GM12874 (cell line): ENCODE results near the gene LPP.

ENCODE experiments used
- CTCF ChIP-seq: IDR thresholded peaks from 2 replicates; pipeline ENCODE4 v1.5.1; 2011; ENCODE audit warnings: low read depth, mild to moderate bottlenecking, control low read depth, low read length, moderate library complexity; ENCODE audit not compliant: insufficient read depth

LPP gene

DNA sequence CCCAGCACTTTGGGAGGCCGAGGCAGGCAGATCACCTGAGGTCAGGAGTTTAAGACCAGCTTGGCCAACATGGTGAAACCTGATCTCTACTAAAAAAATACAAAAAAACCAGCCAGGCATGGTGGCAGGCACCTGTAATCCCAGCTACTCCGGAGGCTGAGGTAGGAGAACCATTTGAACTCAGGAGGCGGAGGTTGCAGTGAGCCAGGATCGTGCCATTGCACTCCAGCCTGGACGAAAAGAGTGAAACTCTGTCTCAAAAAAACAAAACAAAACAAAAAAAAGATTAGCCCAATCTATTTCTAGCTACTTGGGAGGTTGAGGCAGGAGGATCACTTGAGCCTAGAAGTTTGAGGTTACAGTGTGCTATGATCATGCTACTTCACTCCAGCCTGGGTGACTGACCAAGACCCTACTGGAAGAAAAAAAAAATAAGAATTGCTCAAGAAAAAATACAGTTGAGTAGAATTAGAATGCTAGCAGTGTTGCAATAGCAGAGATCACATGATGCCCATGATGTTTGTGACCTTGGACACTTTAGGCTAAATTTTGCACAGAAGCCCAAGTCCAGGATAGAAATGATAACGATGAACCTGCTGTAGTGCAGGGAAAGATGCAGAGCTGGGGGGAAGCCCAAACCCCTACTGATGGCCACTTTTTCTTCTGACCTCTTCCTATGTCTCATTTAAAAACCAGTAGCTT lies 162.2 kb downstream of the LPP start:
- TF ChIP-seq CTCF, result no peak

DNA sequence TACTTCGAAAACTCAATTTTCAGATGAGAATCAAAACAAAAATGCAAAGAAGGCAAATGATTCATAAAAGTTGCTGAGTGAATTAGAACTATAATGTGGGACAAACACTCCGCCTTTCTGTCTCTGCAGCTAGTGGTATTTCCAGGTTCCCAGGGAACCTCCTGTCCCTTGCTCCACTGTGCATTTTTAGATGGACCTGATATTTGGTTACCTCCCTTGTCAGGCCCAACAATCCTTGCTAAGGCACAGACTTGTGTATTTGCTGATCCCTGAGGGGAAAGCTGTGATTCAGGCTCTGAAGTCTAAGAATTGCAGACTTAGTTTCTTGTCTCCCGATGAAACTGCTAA lies 162.7 kb downstream of the LPP start:
- TF ChIP-seq CTCF, result no peak

- no peak for TF ChIP-seq CTCF
These were observed 165.6 kb downstream of the LPP start for GRCh38 chr3:188319569-188319968.

DNA sequence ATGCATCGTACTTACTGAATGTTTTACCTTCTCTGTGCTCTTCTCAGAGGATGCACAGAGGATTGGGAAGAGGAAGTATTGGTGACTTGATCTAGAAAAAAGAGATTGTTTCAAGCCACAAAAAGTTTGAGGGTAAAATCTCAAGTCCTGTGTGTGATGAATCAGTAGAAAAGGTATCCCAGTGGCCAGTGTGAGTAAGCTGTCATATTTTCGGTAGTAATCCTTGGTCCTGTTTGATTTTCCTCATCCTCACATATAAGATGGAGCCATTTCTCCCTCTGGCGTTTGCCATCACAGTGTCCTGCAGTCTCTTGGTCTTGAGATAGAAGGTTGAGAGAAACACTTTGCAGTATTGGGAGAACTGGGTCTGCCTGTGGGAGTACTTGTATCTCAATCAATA lies 166.8 kb downstream of the LPP start:
- no peak for TF ChIP-seq CTCF

- no peak for TF ChIP-seq CTCF
These were observed 167.3 kb downstream of the LPP start for GRCh38 chr3:188321258-188321657.

- TF ChIP-seq CTCF, result no peak
These were observed 168.4 kb downstream of the LPP start for GRCh38 chr3:188322135-188322887.

DNA sequence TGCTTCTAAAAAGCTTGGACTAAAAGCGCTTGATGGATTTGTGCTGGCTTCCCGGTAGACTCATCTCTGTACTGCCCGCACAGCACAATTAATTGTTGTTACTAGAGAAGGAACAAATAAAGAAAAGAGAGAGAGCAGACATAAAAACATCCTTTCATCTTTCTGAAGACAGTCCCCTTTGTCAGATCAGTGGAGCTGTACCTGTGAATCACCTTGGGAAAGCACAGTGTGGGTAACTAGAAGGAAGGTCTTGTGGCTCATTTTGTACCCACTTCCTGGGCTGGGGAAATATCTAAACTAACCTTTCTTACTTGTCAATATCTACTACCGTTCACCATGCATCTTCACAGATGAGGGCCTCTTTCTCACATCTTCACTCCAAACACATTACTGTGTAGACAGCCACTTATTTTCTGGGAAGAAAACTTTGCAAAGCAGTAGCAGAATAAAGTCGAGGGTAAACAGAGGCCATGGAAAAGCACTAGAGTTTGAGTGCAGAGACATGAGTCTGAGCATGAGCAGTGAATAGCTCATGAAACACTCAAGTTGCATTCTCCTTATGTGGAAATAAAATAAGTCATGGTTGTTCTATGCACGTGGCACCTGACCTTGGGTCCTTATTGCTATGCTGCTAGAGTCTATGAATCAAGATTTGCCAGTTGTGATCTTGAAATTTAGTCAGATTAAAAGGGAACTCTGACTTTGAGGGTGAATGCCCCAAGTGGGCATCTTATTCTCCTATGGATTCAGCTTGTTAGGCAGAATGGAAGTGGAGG lies 169.3 kb downstream of the LPP start:
- TF ChIP-seq CTCF, result no peak
